HepG2 (cell line): ENCODE measurements around the gene NUP93. TPM values are rescaled to one million over a fixed set of nuclear protein-coding genes. Genes with fewer than 3 reads are reported as not detected.

Source experiments
- ATAC-seq: fragments of 200-7000 bp; cut with Tn5 transposase; 3 replicates; pipeline ENCODE4 v1.9.1; 2020; ENCODE audit warnings: mild to moderate bottlenecking, moderate library complexity
- BruUV-seq: library from RNA; stranded (reverse); fragments of 400-500 nt; replicated peaks from 2 replicates; lab custom pipeline; 2021; lab: Mats Ljungman, UMichigan
- CTCF ChIA-PET: fragments of 300-600 bp; formaldehyde crosslinking; extraction: SDS; loops from one replicate; lab custom pipeline; 2021; ENCODE audit warnings: low total read pairs, inconsistent platforms, low intra/inter-chr PET ratio; lab: Yijun Ruan, JAX
- POLR2A ChIA-PET: fragments of 350-600 bp; sonication (Branson Sonifier 250); formaldehyde crosslinking; loops from one replicate; lab custom pipeline; 2020; ENCODE audit warnings: antibody characterized with exemption, inconsistent platforms; lab: Yijun Ruan, JAX
- DNase-seq: peaks from one replicate; pipeline ENCODE4 v3.0.0-alpha.2; 2015; ENCODE audit warnings: low spot score
- FAIRE-seq: peaks from 3 replicates; lab custom pipeline; 2011; peaks lifted over from hg19 to GRCh38; lab: Jason Lieb, UNC
- H2AFZ ChIP-seq: one replicate; pipeline ENCODE4 v1.6.1; 2011; ENCODE audit warnings: low read length, inconsistent platforms
- H3K27ac ChIP-seq: fragments of 300-600 bp; 3 replicates; pipeline ENCODE4 v1.8.0; 2011; ENCODE audit warnings: mixed run types, mild to moderate bottlenecking, mixed read lengths, low read length, inconsistent platforms; ENCODE audit not compliant: insufficient read depth; ENCODE audit errors: extremely low read length
- H3K27me3 ChIP-seq, 2 experiments: fragments of 200-600 bp in 1 of 2; 2 replicates in 1 of 2; 3 replicates in 1 of 2; pipeline versions ENCODE4 v1.6.0 to v1.8.0; 2011; ENCODE audit warnings: low read length in 2 of 2, mild to moderate bottlenecking in 2 of 2, moderate library complexity in 2 of 2, inconsistent platforms in 1 of 2; ENCODE audit not compliant: insufficient read depth in 2 of 2, control insufficient read depth in 1 of 2
- H3K36me3 ChIP-seq, 2 experiments: fragments of 200-600 bp in 1 of 2; replicated peaks in 1 of 2; 2 replicates in 1 of 2; 3 replicates in 1 of 2; pipeline versions ENCODE4 v1.5.1 to v1.8.0; 2011; ENCODE audit warnings: low read length in 2 of 2, inconsistent platforms in 1 of 2; ENCODE audit not compliant: insufficient read depth in 2 of 2, control insufficient read depth in 1 of 2
- H3K4me1 ChIP-seq: 2 replicates; pipeline ENCODE4 v1.5.1; 2012; ENCODE audit warnings: low read length, inconsistent platforms; ENCODE audit not compliant: insufficient read depth
- H3K4me2 ChIP-seq: 2 replicates; pipeline ENCODE4 v1.6.0; 2011; ENCODE audit warnings: low read depth, low read length, inconsistent platforms
- H3K4me3 ChIP-seq, 3 experiments: fragments of 200-600 bp in 1 of 3; sonication (generic), shearing (Covaris generic) in 1 of 3; replicated peaks in 1 of 3; 2 replicates each; pipeline ENCODE4 v1.5.1; 2011 to 2016; ENCODE audit warnings: low read length in 3 of 3, inconsistent platforms in 2 of 3, low read depth in 2 of 3, mild to moderate bottlenecking in 2 of 3, control low read depth in 1 of 3, mixed read lengths in 1 of 3; ENCODE audit not compliant: insufficient read depth in 1 of 3
- H3K79me2 ChIP-seq: one replicate; pipeline ENCODE4 v1.6.1; 2011; ENCODE audit warnings: low read length, inconsistent platforms; ENCODE audit not compliant: insufficient read depth
- H3K9ac ChIP-seq: 2 replicates; pipeline ENCODE4 v1.6.0; 2011; ENCODE audit warnings: mild to moderate bottlenecking, low read depth, low read length, inconsistent platforms; ENCODE audit not compliant: insufficient read depth
- H3K9me3 ChIP-seq: 2 replicates; pipeline ENCODE4 v1.5.1; 2012; ENCODE audit warnings: mild to moderate bottlenecking, low read length
- H4K20me1 ChIP-seq: 2 replicates; pipeline ENCODE4 v1.6.0; 2011; ENCODE audit warnings: inconsistent platforms, mild to moderate bottlenecking, low read length, moderate library complexity; ENCODE audit not compliant: insufficient read depth
- ELF1 ChIP-seq: sonication (generic); formaldehyde crosslinking; IDR thresholded peaks from 2 replicates; pipeline ENCODE4 v1.4.0; 2020; ENCODE audit warnings: missing genetic modification reagents
- FOXA1 ChIP-seq, 2 experiments: fragments of 450-650 bp in 1 of 2; sonication (generic) in 1 of 2; formaldehyde crosslinking in 1 of 2; IDR thresholded peaks; 2 replicates each; pipeline versions ENCODE4 v1.4.0 to v1.6.1; 2016 to 2020; ENCODE audit warnings: missing genetic modification reagents in 1 of 2
- GTF2F1 ChIP-seq: fragments of 150-350 bp; IDR thresholded peaks from 2 replicates; pipeline ENCODE4 v1.6.1; 2014; ENCODE audit warnings: low read length
- NFIC ChIP-seq: IDR thresholded peaks from 2 replicates; pipeline ENCODE4 v1.6.1; 2012; ENCODE audit warnings: mild to moderate bottlenecking, low read length, inconsistent platforms
- ZNF160 ChIP-seq: sonication (generic); formaldehyde crosslinking; IDR thresholded peaks from 2 replicates; pipeline ENCODE4 v1.8.0; 2022; ENCODE audit warnings: mild to moderate bottlenecking, inconsistent platforms, missing genetic modification reagents
- WGBS: methylation state at CpG from one replicate; pipeline ENCODE4 v1.1.6; 2017; ENCODE audit warnings: low lambda C conversion rate; 5-methylcytosine and 5-hydroxymethylcytosine counted together
- in situ Hi-C: cut with HindIII; loops from 2 replicates; pipeline ENCODE4 v1.10.0; 2017; ENCODE audit warnings: low pct_unique_long_range_greater_than_20kb; ENCODE audit not compliant: extremely low pct_ligation_motif_present
- intact Hi-C: fragments of 100-400 bp; cut with micrococcal nuclease; formaldehyde crosslinking; loops from one replicate; pipeline ENCODE4 v1.10.0; 2022; ENCODE audit not compliant: unreplicated experiment
- polyA plus RNA-seq, 8 experiments: library from polyadenylated mRNA; depleted of rRNA in 3 of 8; stranded (reverse) in 7 of 8; unstranded in 1 of 8; fragments of >200 nt; fragmentation: Illumina TruSeq in 4 of 8; extraction: Trizol in 4 of 8; gene quantifications; 2 replicates each; pipeline versions ENCODE4 v1.2.1 to v1.2.3, GENCODE V29; 2011 to 2016; ENCODE audit warnings: low read depth in 4 of 8, missing spikeins in 1 of 8, mixed read lengths in 1 of 8; ENCODE audit not compliant: insufficient read depth in 1 of 8
- total RNA-seq, 5 experiments: library from RNA; depleted of rRNA; stranded (reverse); fragments of >200 nt; fragmentation: Illumina TruSeq; extraction: Trizol; gene quantifications; 2 replicates each; pipeline ENCODE4 v1.2.3, GENCODE V29; 2016; ENCODE audit warnings: low read depth in 1 of 5
- TF ChIP-seq, protein P1 (sequence below): sonication (generic); formaldehyde crosslinking; IDR thresholded peaks from 2 replicates; pipeline ENCODE4 v1.4.0; 2020; ENCODE audit warnings: missing genetic modification reagents; ENCODE audit errors: not compliant biosample characterization
- TF ChIP-seq, protein P2 (sequence below): sonication (generic); formaldehyde crosslinking; IDR thresholded peaks from 2 replicates; pipeline ENCODE4 v1.5.0; 2020; ENCODE audit warnings: missing genetic modification reagents
- TF ChIP-seq, protein P3 (sequence below): sonication (generic); formaldehyde crosslinking; IDR thresholded peaks from 2 replicates; pipeline ENCODE4 v1.5.1; 2020; ENCODE audit warnings: missing genetic modification reagents, mild to moderate bottlenecking, borderline replicate concordance
- TF ChIP-seq, protein P4 (sequence below): sonication (generic); formaldehyde crosslinking; IDR thresholded peaks from 2 replicates; pipeline ENCODE4 v1.5.1; 2020; ENCODE audit warnings: mild to moderate bottlenecking, missing genetic modification reagents, moderate library complexity

NUP93 gene
- total and polyA plus RNA-seq, 2 of the 13 experiments (the other 11 are each of a cell fraction or from before 2014, with no cell fraction given), result 58.5 to 140 TPM

DNA sequence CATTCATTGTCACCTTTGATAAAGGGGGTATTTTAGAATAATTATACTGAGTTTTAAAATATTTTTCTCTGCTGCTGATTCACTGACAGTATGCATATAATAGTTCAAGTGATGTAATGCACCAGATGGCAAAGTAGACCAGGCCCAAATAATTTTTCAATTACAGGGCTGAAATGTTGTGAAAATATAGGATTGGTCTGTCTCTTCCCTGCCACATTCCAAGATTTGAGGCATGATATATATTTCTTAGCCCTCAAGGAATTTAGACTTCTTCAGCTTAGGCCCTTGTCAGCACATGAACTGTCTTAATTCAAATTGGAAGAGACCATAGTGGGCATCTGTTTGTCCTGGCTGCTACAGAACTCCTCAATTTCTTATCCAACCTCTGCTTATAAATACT, 95.9 kb downstream of the NUP93 start (continued):
- TF ChIP-seq, protein P1, sequence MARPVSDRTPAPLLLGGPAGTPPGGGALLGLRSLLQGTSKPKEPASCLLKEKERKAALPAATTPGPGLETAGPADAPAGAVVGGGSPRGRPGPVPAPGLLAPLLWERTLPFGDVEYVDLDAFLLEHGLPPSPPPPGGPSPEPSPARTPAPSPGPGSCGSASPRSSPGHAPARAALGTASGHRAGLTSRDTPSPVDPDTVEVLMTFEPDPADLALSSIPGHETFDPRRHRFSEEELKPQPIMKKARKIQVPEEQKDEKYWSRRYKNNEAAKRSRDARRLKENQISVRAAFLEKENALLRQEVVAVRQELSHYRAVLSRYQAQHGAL, result no peak
- TF ChIP-seq, protein P2, sequence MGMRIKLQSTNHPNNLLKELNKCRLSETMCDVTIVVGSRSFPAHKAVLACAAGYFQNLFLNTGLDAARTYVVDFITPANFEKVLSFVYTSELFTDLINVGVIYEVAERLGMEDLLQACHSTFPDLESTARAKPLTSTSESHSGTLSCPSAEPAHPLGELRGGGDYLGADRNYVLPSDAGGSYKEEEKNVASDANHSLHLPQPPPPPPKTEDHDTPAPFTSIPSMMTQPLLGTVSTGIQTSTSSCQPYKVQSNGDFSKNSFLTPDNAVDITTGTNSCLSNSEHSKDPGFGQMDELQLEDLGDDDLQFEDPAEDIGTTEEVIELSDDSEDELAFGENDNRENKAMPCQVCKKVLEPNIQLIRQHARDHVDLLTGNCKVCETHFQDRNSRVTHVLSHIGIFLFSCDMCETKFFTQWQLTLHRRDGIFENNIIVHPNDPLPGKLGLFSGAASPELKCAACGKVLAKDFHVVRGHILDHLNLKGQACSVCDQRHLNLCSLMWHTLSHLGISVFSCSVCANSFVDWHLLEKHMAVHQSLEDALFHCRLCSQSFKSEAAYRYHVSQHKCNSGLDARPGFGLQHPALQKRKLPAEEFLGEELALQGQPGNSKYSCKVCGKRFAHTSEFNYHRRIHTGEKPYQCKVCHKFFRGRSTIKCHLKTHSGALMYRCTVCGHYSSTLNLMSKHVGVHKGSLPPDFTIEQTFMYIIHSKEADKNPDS (CRISPR knock-in tag), result no peak
- no peak for TF ChIP-seq ELF1 (CRISPR knock-in tag)
- TF ChIP-seq, protein P3, sequence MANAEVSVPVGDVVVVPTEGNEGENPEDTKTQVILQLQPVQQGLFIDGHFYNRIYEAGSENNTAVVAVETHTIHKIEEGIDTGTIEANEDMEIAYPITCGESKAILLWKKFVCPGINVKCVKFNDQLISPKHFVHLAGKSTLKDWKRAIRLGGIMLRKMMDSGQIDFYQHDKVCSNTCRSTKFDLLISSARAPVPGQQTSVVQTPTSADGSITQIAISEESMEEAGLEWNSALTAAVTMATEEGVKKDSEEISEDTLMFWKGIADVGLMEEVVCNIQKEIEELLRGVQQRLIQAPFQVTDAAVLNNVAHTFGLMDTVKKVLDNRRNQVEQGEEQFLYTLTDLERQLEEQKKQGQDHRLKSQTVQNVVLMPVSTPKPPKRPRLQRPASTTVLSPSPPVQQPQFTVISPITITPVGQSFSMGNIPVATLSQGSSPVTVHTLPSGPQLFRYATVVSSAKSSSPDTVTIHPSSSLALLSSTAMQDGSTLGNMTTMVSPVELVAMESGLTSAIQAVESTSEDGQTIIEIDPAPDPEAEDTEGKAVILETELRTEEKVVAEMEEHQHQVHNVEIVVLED (CRISPR knock-in tag), result no peak

DNA sequence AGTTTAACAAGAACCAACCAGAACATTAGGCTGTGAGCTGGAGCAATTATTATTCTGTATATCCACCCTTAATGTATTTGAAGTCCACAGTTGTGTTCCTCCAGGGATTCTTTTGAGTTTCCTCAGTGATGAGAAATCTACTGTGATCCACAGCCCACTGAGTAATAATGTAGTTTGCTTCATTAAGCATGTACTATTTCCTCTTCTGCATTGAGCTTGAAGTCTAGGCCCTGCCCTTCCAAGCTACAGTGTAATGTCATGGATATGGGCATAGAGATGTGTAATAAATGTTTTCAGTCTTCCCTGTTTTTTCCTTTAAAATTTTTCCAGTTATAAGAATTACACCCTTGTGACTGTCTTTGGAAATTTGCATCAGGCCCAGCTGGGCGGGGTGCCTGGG, 98.7 kb downstream of the NUP93 start:
- DNase-seq (no peak), FAIRE-seq (no peak), ATAC-seq (no peak)
- Histone ChIP-seq H3K79me2 (no peaks in the 10 kb centered on the region), H3K9ac (no peak overlapping the region), H3K9me3 (no peaks in the 10 kb centered on the region), H3K4me1 (no peaks in the 10 kb centered on the region), H3K27ac (no peak overlapping the region), H2AFZ (no peak overlapping the region), H3K4me3 (no peak overlapping the region), H3K36me3 (peaks cover 12 to 74% of the 10 kb centered on the region in 2 experiments), H4K20me1 (no peaks in the 10 kb centered on the region), H3K27me3 (no peaks in the 10 kb centered on the region), H3K4me2 (no peak overlapping the region)
- WGBS, result 96% methylated on average over 1 of the region's 1 CpG
- POLR2A ChIA-PET, result no interaction called here
- intact Hi-C loops, result no loop called here
- BruUV-seq, result no TSS peak
- CTCF ChIA-PET, result no interaction called here
- no peak for TF ChIP-seq GTF2F1
- no peak for TF ChIP-seq NFIC
- TF ChIP-seq ZNF160, result no peak
- TF ChIP-seq FOXA1 (IDR thresholded peaks at IDR 0.05), result no peak
- TF ChIP-seq FOXA1 (CRISPR knock-in tag; IDR thresholded peaks at IDR 0.05), result no peak
- TF ChIP-seq, protein P4, sequence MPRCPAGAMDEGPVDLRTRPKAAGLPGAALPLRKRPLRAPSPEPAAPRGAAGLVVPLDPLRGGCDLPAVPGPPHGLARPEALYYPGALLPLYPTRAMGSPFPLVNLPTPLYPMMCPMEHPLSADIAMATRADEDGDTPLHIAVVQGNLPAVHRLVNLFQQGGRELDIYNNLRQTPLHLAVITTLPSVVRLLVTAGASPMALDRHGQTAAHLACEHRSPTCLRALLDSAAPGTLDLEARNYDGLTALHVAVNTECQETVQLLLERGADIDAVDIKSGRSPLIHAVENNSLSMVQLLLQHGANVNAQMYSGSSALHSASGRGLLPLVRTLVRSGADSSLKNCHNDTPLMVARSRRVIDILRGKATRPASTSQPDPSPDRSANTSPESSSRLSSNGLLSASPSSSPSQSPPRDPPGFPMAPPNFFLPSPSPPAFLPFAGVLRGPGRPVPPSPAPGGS (CRISPR knock-in tag), result no peak
- in situ Hi-C loops, result no loop called here
